K562 (cell line): ENCODE data around the gene BPHL. TPM values are rescaled to one million over a fixed set of nuclear protein-coding genes. Genes with fewer than 3 reads are reported as not detected.

Source experiments
- ATAC-seq: fragments of 200-7000 bp; cut with Tn5 transposase; 3 replicates; pipeline ENCODE4 v1.9.1; 2020; ENCODE audit warnings: moderate library complexity
- BruUV-seq: library from RNA; stranded (reverse); fragments of 400-500 nt; replicated peaks from 2 replicates; lab custom pipeline; 2021; lab: Mats Ljungman, UMichigan
- CTCF ChIA-PET: fragments of 300-600 bp; formaldehyde crosslinking; extraction: SDS; loops from one replicate; lab custom pipeline; 2021; ENCODE audit warnings: low intra/inter-chr PET ratio; lab: Yijun Ruan, JAX
- POLR2A ChIA-PET: fragments of 300-600, 350-650 bp; sonication (Branson Sonifier 250); formaldehyde crosslinking; extraction: SDS; loops from one replicate; lab custom pipeline; 2021; ENCODE audit warnings: antibody characterized with exemption, inconsistent platforms; lab: Yijun Ruan, JAX
- DNase-seq, 4 experiments: peaks; one replicate each; pipeline versions ENCODE4 v3.0.0 to v3.0.0-alpha.2; 2011 to 2018; ENCODE audit warnings: low spot score in 3 of 4, mixed read lengths in 3 of 4; ENCODE audit errors: extremely low read depth in 1 of 4
- FAIRE-seq: peaks from 2 replicates; lab custom pipeline; 2011; peaks lifted over from hg19 to GRCh38; lab: Jason Lieb, UNC
- H2AFZ ChIP-seq: 2 replicates; pipeline ENCODE4 v1.6.0; 2011; ENCODE audit warnings: low read depth, low read length, control low read depth, inconsistent platforms
- H3K27ac ChIP-seq: fragments of 200-600 bp; 3 replicates; pipeline ENCODE4 v1.8.0; 2011; ENCODE audit warnings: low read depth, mild to moderate bottlenecking, control low read depth, inconsistent platforms, low read length, moderate library complexity, mixed read lengths; ENCODE audit errors: extremely low read depth
- H3K27me3 ChIP-seq, 2 experiments: fragments of 300-600 bp in 1 of 2; 2 replicates in 1 of 2; 3 replicates in 1 of 2; pipeline versions ENCODE4 v1.6.0 to v1.8.0; 2011; ENCODE audit warnings: inconsistent platforms in 2 of 2, low read length in 2 of 2, mild to moderate bottlenecking in 1 of 2, mixed read lengths in 1 of 2, moderate library complexity in 1 of 2; ENCODE audit not compliant: control insufficient read depth in 2 of 2, insufficient read depth in 2 of 2
- H3K36me3 ChIP-seq: fragments of 300-600 bp; 3 replicates; pipeline ENCODE4 v1.8.0; 2011; ENCODE audit warnings: mild to moderate bottlenecking, low read length, inconsistent platforms; ENCODE audit not compliant: control insufficient read depth, insufficient read depth
- H3K4me1 ChIP-seq, 2 experiments: fragments of 200-600 bp in 1 of 2; replicated peaks in 1 of 2; 2 replicates in 1 of 2; 3 replicates in 1 of 2; pipeline versions ENCODE4 v1.5.1 to v1.8.0; 2011; ENCODE audit warnings: inconsistent platforms in 2 of 2, low read length in 2 of 2, mild to moderate bottlenecking in 1 of 2, mixed read lengths in 1 of 2, moderate library complexity in 1 of 2; ENCODE audit not compliant: control insufficient read depth in 2 of 2, insufficient read depth in 2 of 2
- H3K4me2 ChIP-seq: 2 replicates; pipeline ENCODE4 v1.6.1; 2011; ENCODE audit warnings: low read length, control low read depth, inconsistent platforms, mixed read lengths; ENCODE audit not compliant: insufficient read depth
- H3K4me3 ChIP-seq: fragments of 200-600 bp; sonication (generic), shearing (Covaris generic); 2 replicates; pipeline ENCODE4 v1.5.1; 2016; ENCODE audit warnings: control low read depth, inconsistent platforms
- H3K79me2 ChIP-seq: fragments of 200-600 bp; 3 replicates; pipeline ENCODE4 v1.8.0; 2011; ENCODE audit warnings: low read length, inconsistent platforms; ENCODE audit not compliant: control insufficient read depth, insufficient read depth
- H3K9ac ChIP-seq, 2 experiments: 2 replicates each; pipeline versions ENCODE4 v1.6.0 to v1.6.1; 2011; ENCODE audit warnings: low read depth in 2 of 2, low read length in 2 of 2, control low read depth in 1 of 2, inconsistent platforms in 1 of 2, mild to moderate bottlenecking in 1 of 2, mixed read lengths in 1 of 2; ENCODE audit not compliant: insufficient read depth in 1 of 2
- H3K9me1 ChIP-seq: one replicate; pipeline ENCODE4 v1.6.0; 2011; ENCODE audit warnings: inconsistent platforms, mild to moderate bottlenecking, low read length, moderate library complexity; ENCODE audit not compliant: control insufficient read depth, insufficient read depth
- H3K9me3 ChIP-seq: replicated peaks from 2 replicates; pipeline ENCODE4 v1.5.1; 2011; ENCODE audit warnings: low read depth, low read length, inconsistent platforms; ENCODE audit not compliant: control insufficient read depth, insufficient read depth
- H4K20me1 ChIP-seq: replicated peaks from 2 replicates; pipeline ENCODE4 v1.6.1; 2011; ENCODE audit warnings: low read length, inconsistent platforms, mixed read lengths; ENCODE audit not compliant: control insufficient read depth, insufficient read depth
- EGR1 ChIP-seq: fragments of 450-650 bp; conservative IDR thresholded peaks from 2 replicates; pipeline ENCODE4 v1.6.1; 2017; ENCODE audit warnings: mild to moderate bottlenecking
- HNRNPUL1 ChIP-seq: fragments of 200-400 bp; formaldehyde crosslinking; IDR thresholded peaks from 2 replicates; pipeline ENCODE4 v1.6.1; 2017; ENCODE audit warnings: low read length
- HSF4 ChIP-seq: fragments of 250-450 bp; sonication (Bioruptor Pico); IDR thresholded peaks from 2 replicates; pipeline ENCODE4 v2.1.2; 2022; ENCODE audit warnings: mild to moderate bottlenecking, moderate library complexity, borderline replicate concordance
- MBD2 ChIP-seq: sonication (generic); IDR thresholded peaks from 2 replicates; pipeline ENCODE4 v1.6.1; 2016; ENCODE audit warnings: low read depth, borderline replicate concordance
- MEF2A ChIP-seq: IDR thresholded peaks from 2 replicates; pipeline ENCODE4 v1.6.1; 2011; ENCODE audit warnings: low read depth, mild to moderate bottlenecking, low read length, moderate library complexity; ENCODE audit not compliant: control insufficient read depth
- NCOA2 ChIP-seq, 2 experiments: fragments of 450-650 bp; IDR thresholded peaks; 2 replicates each; pipeline ENCODE4 v1.6.1; 2018; ENCODE audit warnings: mild to moderate bottlenecking in 2 of 2, moderate library complexity in 1 of 2; ENCODE audit not compliant: partially characterized antibody in 2 of 2
- RAD21 ChIP-seq, 2 experiments: fragments of 250-450 bp in 1 of 2; fragments of 450-650 bp in 1 of 2; sonication (Bioruptor Pico) in 1 of 2; formaldehyde crosslinking in 1 of 2; IDR thresholded peaks in 1 of 2; conservative IDR thresholded peaks in 1 of 2; 2 replicates each; pipeline versions ENCODE4 v1.4.0 to v1.8.0; 2020 to 2022; ENCODE audit warnings: mild to moderate bottlenecking in 2 of 2, moderate library complexity in 1 of 2
- SIX5 ChIP-seq, 2 experiments: IDR thresholded peaks; 2 replicates each; pipeline ENCODE4 v1.6.1; 2011; ENCODE audit warnings: low read length in 2 of 2, borderline replicate concordance in 1 of 2, low read depth in 1 of 2, mild to moderate bottlenecking in 1 of 2, moderate library complexity in 1 of 2; ENCODE audit not compliant: insufficient read depth in 1 of 2
- TCFL5 ChIP-seq: fragments of 250-450 bp; sonication (Bioruptor Pico); conservative IDR thresholded peaks from 2 replicates; pipeline ENCODE4 v1.6.1; 2021; ENCODE audit warnings: mild to moderate bottlenecking, moderate library complexity, matching md5 sums
- ZNF124 ChIP-seq: sonication (generic); formaldehyde crosslinking; IDR thresholded peaks from 2 replicates; pipeline ENCODE4 v1.8.1; 2022; ENCODE audit warnings: missing genetic modification reagents
- ZNF212 ChIP-seq: fragments of 450-650 bp; formaldehyde crosslinking; IDR thresholded peaks from 2 replicates; pipeline ENCODE4 v1.4.0; 2020; ENCODE audit warnings: mild to moderate bottlenecking
- ZNF507 ChIP-seq: conservative IDR thresholded peaks from 2 replicates; pipeline ENCODE4 v1.6.1; 2017; ENCODE audit warnings: missing genetic modification characterization, missing compliant biosample characterization
- WGBS: fragments of 100-300 bp; shearing (Covaris generic); methylation state at CpG from one replicate; pipeline ENCODE4 v1.1.6; 2016; ENCODE audit warnings: low coverage, mixed read lengths; ENCODE audit not compliant: insufficient coverage; ENCODE audit errors: missing lambda C conversion rate; 5-methylcytosine and 5-hydroxymethylcytosine counted together
- in situ Hi-C: fragments of 300-500 bp; cut with MboI; formaldehyde crosslinking; loops from 4 replicates; pipeline ENCODE4 v1.15.0; 2018; ENCODE audit warnings: inconsistent platforms, mixed read lengths
- intact Hi-C: fragments of 100-400 bp; cut with micrococcal nuclease; formaldehyde crosslinking; loops from 2 replicates; pipeline ENCODE4 v1.14.2; 2022
- polyA plus RNA-seq, 8 experiments: library from polyadenylated mRNA; depleted of rRNA in 4 of 8; stranded (reverse) in 5 of 8; unstranded in 3 of 8; fragments of >200 nt; fragmentation: Nextera tagmentation in 2 of 8; fragmentation: Illumina TruSeq in 1 of 8; extraction: Ambion mirVana in 2 of 8; extraction: Trizol in 1 of 8; gene quantifications; 2 replicates each; pipeline versions ENCODE4 v1.2.1 to v1.2.3, GENCODE V29; 2011 to 2014; ENCODE audit warnings: inconsistent platforms in 1 of 8, missing spikeins in 1 of 8
- total RNA-seq, 7 experiments: library from RNA; depleted of rRNA in 6 of 7; stranded (reverse); fragments of >200 nt in 6 of 7; fragmentation: Illumina TruSeq in 2 of 7; extraction: Trizol in 2 of 7; gene quantifications; 2 replicates each; pipeline versions ENCODE4 v1.2.1 to v1.2.3, GENCODE V29; 2011 to 2021; ENCODE audit warnings: low replicate concordance in 1 of 7
- TF ChIP-seq, protein P1 (sequence below): sonication (generic); formaldehyde crosslinking; IDR thresholded peaks from 2 replicates; pipeline ENCODE4 v1.9.0; 2022; ENCODE audit warnings: mild to moderate bottlenecking, missing genetic modification reagents
- TF ChIP-seq, protein P2 (sequence below): fragments of 250-450 bp; sonication (Bioruptor Pico); IDR thresholded peaks from 2 replicates; pipeline ENCODE4 v1.8.0; 2021; ENCODE audit warnings: borderline replicate concordance, mild to moderate bottlenecking, moderate library complexity; ENCODE audit not compliant: poor library complexity, severe bottlenecking

BPHL gene
- total and polyA plus RNA-seq, 9 of the 15 experiments (the other 6 are each of a cell fraction or from before 2014, with no cell fraction given), result 3.5 to 17.4 (median 8.2) TPM

DNA sequence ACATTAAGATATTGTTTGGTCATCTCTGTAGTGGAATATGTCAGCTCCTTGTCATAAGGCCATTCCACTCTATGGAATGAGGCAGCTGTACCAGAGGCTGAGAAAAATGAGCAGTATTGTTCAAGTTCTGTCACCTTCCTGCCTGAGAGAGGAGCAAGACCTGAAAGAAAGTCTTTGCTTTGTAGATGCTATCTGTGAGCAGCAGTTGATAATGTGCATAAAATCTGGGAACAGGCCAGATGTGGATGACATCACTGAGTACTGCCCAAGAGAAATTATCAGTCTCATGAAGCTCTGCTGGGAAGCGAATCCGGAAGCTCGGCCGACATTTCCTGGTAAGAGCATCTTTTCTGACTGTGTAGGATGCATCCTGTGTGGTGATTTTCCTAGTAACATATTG, 33.4 kb upstream of the BPHL start:
- intact Hi-C loops, result no loop called here
- DNase-seq (no peak), FAIRE-seq (no peak), ATAC-seq (no peak)
- no peak overlapping the region for H3K9ac ChIP-seq
- WGBS, result 97% methylated on average over 4 of the region's 4 CpGs
- H3K27me3 ChIP-seq, result no peaks in the 10 kb centered on the region
- POLR2A ChIA-PET, result interaction anchor here (0.9 kb wide), 1 partner anchor 21 kb away, joined by 6 read pairs; no protein-coding TSS in a partner anchor
- CTCF ChIA-PET, result interaction anchor here (0.6 kb wide), 1 partner anchor 143 kb away, joined by 4 read pairs; the partner anchor contains the start of gene TUBB2B
- H2AFZ ChIP-seq, result no peak overlapping the region
- in situ Hi-C loops, result no loop called here
- H3K79me2 ChIP-seq, result no peaks in the 10 kb centered on the region
- no peaks in the 10 kb centered on the region for H3K9me1 ChIP-seq
- no peak overlapping the region for H3K4me3 ChIP-seq
- peaks cover 87% of the 10 kb centered on the region for H3K36me3 ChIP-seq
- H3K4me1 ChIP-seq, result no peaks in the 10 kb centered on the region
- peaks cover 12% of the 10 kb centered on the region for H3K9me3 ChIP-seq
- no peak for TF ChIP-seq TCFL5 (CRISPR knock-in tag)
- TF ChIP-seq, protein P1, sequence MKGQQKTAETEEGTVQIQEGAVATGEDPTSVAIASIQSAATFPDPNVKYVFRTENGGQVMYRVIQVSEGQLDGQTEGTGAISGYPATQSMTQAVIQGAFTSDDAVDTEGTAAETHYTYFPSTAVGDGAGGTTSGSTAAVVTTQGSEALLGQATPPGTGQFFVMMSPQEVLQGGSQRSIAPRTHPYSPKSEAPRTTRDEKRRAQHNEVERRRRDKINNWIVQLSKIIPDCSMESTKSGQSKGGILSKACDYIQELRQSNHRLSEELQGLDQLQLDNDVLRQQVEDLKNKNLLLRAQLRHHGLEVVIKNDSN (CRISPR knock-in tag), result no peak
- no peak for TF ChIP-seq HNRNPUL1
- TF ChIP-seq EGR1, result no peak
- no peak for TF ChIP-seq HSF4 (CRISPR knock-in tag)
- no peak for TF ChIP-seq NCOA2 (IDR thresholded peaks at IDR 0.05; ENCODE audit: partially characterized antibody in 2 of 2)
- no peak for TF ChIP-seq MBD2
- TF ChIP-seq SIX5 (IDR thresholded peaks at IDR 0.05; ENCODE audit: borderline replicate concordance in 1 of 2, insufficient read depth in 1 of 2, low read depth in 1 of 2, low read length in 2 of 2), result no peak
- no peak for TF ChIP-seq RAD21 (CRISPR knock-in tag; conservative IDR thresholded peaks at IDR 0.05 in 1 of 2, IDR thresholded peaks at IDR 0.05 in 1 of 2)
- no peak for TF ChIP-seq ZNF212
- TF ChIP-seq, protein P2, sequence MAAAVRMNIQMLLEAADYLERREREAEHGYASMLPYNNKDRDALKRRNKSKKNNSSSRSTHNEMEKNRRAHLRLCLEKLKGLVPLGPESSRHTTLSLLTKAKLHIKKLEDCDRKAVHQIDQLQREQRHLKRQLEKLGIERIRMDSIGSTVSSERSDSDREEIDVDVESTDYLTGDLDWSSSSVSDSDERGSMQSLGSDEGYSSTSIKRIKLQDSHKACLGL (CRISPR knock-in tag), result no peak
- no peak for TF ChIP-seq ZNF507 (tag)
- TF ChIP-seq MEF2A, result no peak
- TF ChIP-seq ZNF124 (CRISPR knock-in tag), result no peak
- no peak overlapping the region for H3K27ac ChIP-seq
- no peaks in the 10 kb centered on the region for H4K20me1 ChIP-seq
- H3K4me2 ChIP-seq, result no peak overlapping the region
- BruUV-seq, result no TSS peak
